Measurements from ENCODE around the gene VCP.

Gene VCP

DNA sequence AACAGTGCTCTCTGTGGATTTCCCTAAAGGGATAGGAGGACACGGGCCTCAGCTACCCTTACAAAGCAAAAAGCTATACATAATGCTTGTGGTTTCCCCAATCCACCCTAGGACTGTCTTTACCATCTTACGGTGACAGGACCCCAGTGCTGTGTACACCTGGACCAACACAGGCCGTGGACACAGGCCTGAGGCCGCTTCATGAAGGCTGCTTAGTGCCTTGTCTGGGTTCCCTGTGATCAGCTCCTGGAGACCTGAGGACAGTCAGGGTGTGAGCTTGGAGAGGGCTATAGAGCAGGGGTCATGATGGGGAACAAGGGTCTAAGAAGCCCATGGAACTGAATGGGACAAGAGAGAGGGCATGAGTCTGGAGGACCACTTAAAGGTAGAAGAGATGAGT lies 4.4 kb upstream of the VCP start:
- Histone ChIP-seq H3F3A (ENCODE audit: insufficient read depth) (peaks cover 16% of the 10 kb centered on the region), H3K36me3 (ENCODE audit: low read length) (no peaks in the 10 kb centered on the region), H3K79me2 (ENCODE audit: insufficient read depth, low read length) (peaks cover 23% of the 10 kb centered on the region), H3K4me2 (ENCODE audit: low read depth, low read length, poor library complexity, severe bottlenecking) (no peak overlapping the region), H4K20me1 (ENCODE audit: low read depth, low read length) (no peaks in the 10 kb centered on the region), H3K27ac (ENCODE audit: low read depth, low read length) (no peak overlapping the region), H3K27me3 (ENCODE audit: low read length) (no peaks in the 10 kb centered on the region), H2AFZ (ENCODE audit: low read depth, low read length, severe bottlenecking) (no peak overlapping the region), H3K9me3 (ENCODE audit: insufficient read depth, low read length) (no peaks in the 10 kb centered on the region), H3K9me2 (replicated peaks; ENCODE audit: insufficient read depth, low read length) (no peaks in the 10 kb centered on the region), H3K9ac (ENCODE audit: low read length) (no peak overlapping the region), H3K4me3 (ENCODE audit: insufficient read depth, low read length, poor library complexity, severe bottlenecking) (no peak overlapping the region)
- no peak for TF ChIP-seq EZH2phosphoT487 (conservative IDR thresholded peaks at IDR 0.05; ENCODE audit: low read length)
- TF ChIP-seq, protein P1, sequence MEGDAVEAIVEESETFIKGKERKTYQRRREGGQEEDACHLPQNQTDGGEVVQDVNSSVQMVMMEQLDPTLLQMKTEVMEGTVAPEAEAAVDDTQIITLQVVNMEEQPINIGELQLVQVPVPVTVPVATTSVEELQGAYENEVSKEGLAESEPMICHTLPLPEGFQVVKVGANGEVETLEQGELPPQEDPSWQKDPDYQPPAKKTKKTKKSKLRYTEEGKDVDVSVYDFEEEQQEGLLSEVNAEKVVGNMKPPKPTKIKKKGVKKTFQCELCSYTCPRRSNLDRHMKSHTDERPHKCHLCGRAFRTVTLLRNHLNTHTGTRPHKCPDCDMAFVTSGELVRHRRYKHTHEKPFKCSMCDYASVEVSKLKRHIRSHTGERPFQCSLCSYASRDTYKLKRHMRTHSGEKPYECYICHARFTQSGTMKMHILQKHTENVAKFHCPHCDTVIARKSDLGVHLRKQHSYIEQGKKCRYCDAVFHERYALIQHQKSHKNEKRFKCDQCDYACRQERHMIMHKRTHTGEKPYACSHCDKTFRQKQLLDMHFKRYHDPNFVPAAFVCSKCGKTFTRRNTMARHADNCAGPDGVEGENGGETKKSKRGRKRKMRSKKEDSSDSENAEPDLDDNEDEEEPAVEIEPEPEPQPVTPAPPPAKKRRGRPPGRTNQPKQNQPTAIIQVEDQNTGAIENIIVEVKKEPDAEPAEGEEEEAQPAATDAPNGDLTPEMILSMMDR (IDR thresholded peaks at IDR 0.05; ENCODE audit: insufficient read depth, low read length, poor library complexity, severe bottlenecking): no peak

DNA sequence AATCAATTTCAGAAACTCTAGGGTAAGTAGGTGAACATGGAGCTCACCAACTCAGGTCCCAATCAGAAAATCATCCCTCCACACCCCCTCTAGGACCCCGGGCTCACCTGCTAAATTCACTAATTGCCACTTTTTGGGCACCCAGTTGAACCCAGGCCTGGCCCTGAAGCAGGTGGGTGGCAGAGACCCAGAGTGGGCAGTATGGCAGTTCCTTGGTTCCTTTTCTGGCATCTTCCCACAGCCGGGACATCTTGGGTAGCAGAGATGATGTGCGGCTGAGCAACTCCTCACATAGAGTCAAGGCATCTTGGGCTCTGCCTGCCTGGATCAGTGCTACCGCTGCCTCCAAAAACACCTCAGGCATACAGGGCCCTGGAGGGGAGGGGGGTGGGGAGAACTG lies 2.9 kb upstream of the VCP start:
- Histone ChIP-seq H3K27me3 (ENCODE audit: low read length) (no peaks in the 10 kb centered on the region), H3K4me2 (ENCODE audit: low read depth, low read length, poor library complexity, severe bottlenecking) (no peak overlapping the region), H2AFZ (ENCODE audit: low read depth, low read length, severe bottlenecking) (no peak overlapping the region), H3K27ac (ENCODE audit: low read depth, low read length) (no peak overlapping the region), H4K20me1 (ENCODE audit: low read depth, low read length) (peaks cover 10% of the 10 kb centered on the region), H3K4me3 (ENCODE audit: insufficient read depth, low read length, poor library complexity, severe bottlenecking) (no peak overlapping the region), H3K9me2 (replicated peaks; ENCODE audit: insufficient read depth, low read length) (no peaks in the 10 kb centered on the region), H3K9ac (ENCODE audit: low read length) (no peak overlapping the region), H3F3A (ENCODE audit: insufficient read depth) (peaks cover 24% of the 10 kb centered on the region), H3K36me3 (ENCODE audit: low read length) (peaks cover 3% of the 10 kb centered on the region; the same call in 1 of the 2 replicates), H3K79me2 (ENCODE audit: insufficient read depth, low read length) (peaks cover 38% of the 10 kb centered on the region), H3K9me3 (ENCODE audit: insufficient read depth, low read length) (no peaks in the 10 kb centered on the region)
- TF ChIP-seq, protein P1 (IDR thresholded peaks at IDR 0.05; ENCODE audit: insufficient read depth, low read length, poor library complexity, severe bottlenecking): no peak
- no peak for TF ChIP-seq EZH2phosphoT487 (conservative IDR thresholded peaks at IDR 0.05; ENCODE audit: low read length)

DNA sequence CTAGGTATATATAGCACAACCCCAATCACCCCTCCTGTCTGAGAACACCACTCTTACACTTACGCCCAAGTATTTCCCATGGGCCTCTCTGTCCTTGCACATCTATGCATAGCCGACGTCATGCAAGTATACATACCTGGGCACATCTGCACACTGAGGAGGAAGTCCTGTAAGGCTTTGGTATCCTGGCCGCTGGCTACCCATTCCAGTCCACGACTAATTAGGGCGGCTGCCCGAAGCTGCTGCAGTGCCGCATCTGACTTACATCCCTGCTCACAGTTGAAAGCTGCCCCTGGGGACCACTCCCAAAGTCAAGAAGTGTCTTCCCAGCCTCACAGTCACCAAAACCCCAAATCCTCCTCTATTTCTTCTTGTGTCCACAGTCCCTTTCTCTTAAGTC lies 2.4 kb upstream of the VCP start:
- H3K36me3 ChIP-seq (ENCODE audit: low read length): peaks cover 3% of the 10 kb centered on the region; the same call in 1 of the 2 replicates
- no peak overlapping the region for H3K27ac ChIP-seq (ENCODE audit: low read depth, low read length)
- TF ChIP-seq, protein P1 (IDR thresholded peaks at IDR 0.05; ENCODE audit: insufficient read depth, low read length, poor library complexity, severe bottlenecking): no peak
- TF ChIP-seq EZH2phosphoT487 (conservative IDR thresholded peaks at IDR 0.05; ENCODE audit: low read length): no peak
- H3K4me2 ChIP-seq (ENCODE audit: low read depth, low read length, poor library complexity, severe bottlenecking): no peak overlapping the region
- H3K9me2 ChIP-seq (replicated peaks; ENCODE audit: insufficient read depth, low read length): no peaks in the 10 kb centered on the region
- no peak overlapping the region for H3K4me3 ChIP-seq (ENCODE audit: insufficient read depth, low read length, poor library complexity, severe bottlenecking)
- peaks cover 43% of the 10 kb centered on the region for H3K79me2 ChIP-seq (ENCODE audit: insufficient read depth, low read length)
- no peaks in the 10 kb centered on the region for H3K9me3 ChIP-seq (ENCODE audit: insufficient read depth, low read length)
- H3K27me3 ChIP-seq (ENCODE audit: low read length): no peaks in the 10 kb centered on the region
- no peak overlapping the region for H3K9ac ChIP-seq (ENCODE audit: low read length)
- H4K20me1 ChIP-seq (ENCODE audit: low read depth, low read length): peaks cover 16% of the 10 kb centered on the region
- H2AFZ ChIP-seq (ENCODE audit: low read depth, low read length, severe bottlenecking): no peak overlapping the region
- H3F3A ChIP-seq (ENCODE audit: insufficient read depth): peaks cover 20% of the 10 kb centered on the region
